Ovary (tissue), 9 donors: ENCODE data around the gene CENPE. TPM values are rescaled to one million over a fixed set of nuclear protein-coding genes. Genes with fewer than 3 reads are reported as not detected.
"Not testable (repeated sequence)": the region's sequence is repeated elsewhere in the genome, so short reads cannot be mapped to it uniquely, and the experiment has no call there.

ENCODE experiments used
- DNase-seq, 5 donors: peaks; one replicate each; pipeline ENCODE4 v3.0.0-alpha.2; 2019 to 2020
- H3K27ac ChIP-seq, 2 donors: fragments of 200-600 bp; one replicate each; pipeline versions ENCODE4 v1.5.1 to v1.8.0; 2019 to 2022
- H3K27me3 ChIP-seq: fragments of 200-600 bp; one replicate; pipeline ENCODE4 v1.8.0; 2022
- H3K36me3 ChIP-seq: fragments of 200-600 bp; sonication (generic); one replicate; pipeline ENCODE4 v1.5.1; 2019
- H3K4me1 ChIP-seq: one replicate; pipeline ENCODE4 v1.8.1; 2013; ENCODE audit warnings: mild to moderate bottlenecking, moderate library complexity; ENCODE audit not compliant: insufficient read depth
- H3K4me3 ChIP-seq: fragments of 200-600 bp; sonication (generic); one replicate; pipeline ENCODE4 v1.5.1; 2017
- H3K9me3 ChIP-seq, 2 donors: fragments of 200-600 bp in 1 of 2; sonication (generic) in 1 of 2; one replicate each; pipeline versions ENCODE4 v1.5.1 to v1.8.1; 2013 to 2019; ENCODE audit warnings: mild to moderate bottlenecking in 1 of 2, moderate library complexity in 1 of 2
- EP300 ChIP-seq: sonication (generic); formaldehyde crosslinking; IDR thresholded peaks from one replicate; pipeline ENCODE4 v1.6.1; 2017; ENCODE audit warnings: antibody characterized with exemption
- POLR2A ChIP-seq: fragments of 450-650 bp; IDR thresholded peaks from one replicate; pipeline ENCODE4 v1.6.1; 2017; ENCODE audit warnings: antibody characterized with exemption, mild to moderate bottlenecking, moderate library complexity
- WGBS, 3 donors: extraction: QIAGEN DNeasy Blood & Tissue Kit in 1 of 3; methylation state at CpG; one replicate each; pipeline versions ENCODE4 v1.1.5 to v1.1.7; 2013 to 2017; 5-methylcytosine and 5-hydroxymethylcytosine counted together
- intact Hi-C, 4 donors: fragments of 100-400 bp; cut with DNase I; formaldehyde crosslinking; loops; one replicate each; pipeline versions ENCODE4 v1.11.0 to v1.15.1; 2022 to 2023
- polyA plus RNA-seq, 2 donors: library from polyadenylated mRNA; stranded (reverse); fragments of 200-250 nt in 1 of 2; fragments of 350-450 nt in 1 of 2; fragmentation: Illumina TruSeq in 1 of 2; extraction: RNeasy Lipid Tissue Mini Kit (QIAGEN cat#74804) in 1 of 2; gene quantifications; one replicate each; pipeline ENCODE4 v1.2.3, GENCODE V29; 2013 to 2014
- total RNA-seq, 7 donors: library from RNA; depleted of rRNA in 2 of 7; stranded (reverse); fragments of >200 nt in 2 of 7; fragmentation: NEBNext Ultra II Directional in 3 of 7; extraction: Animal tissue kit (Norgen Biotek cat#: 25700) in 3 of 7; gene quantifications; one replicate each; pipeline versions ENCODE4 v1.1.0 to v1.2.4, GENCODE V29; 2016 to 2023
- TF ChIP-seq, protein P1 (sequence below), 3 donors: fragments of 450-650 bp in 2 of 3; fragments of 200-600 bp in 1 of 3; IDR thresholded peaks; one replicate each; pipeline versions ENCODE4 v1.5.1 to v1.8.0; 2016 to 2022; ENCODE audit warnings: antibody characterized with exemption in 3 of 3, mild to moderate bottlenecking in 1 of 3
- donor health status: DM: no; HTN: no; CAD: no; lungs with moderate emphysema.
- donor health status: DM: no; HTN: no; CAD: no.
- donor health status: Bipolar disorder and iron deficiency.
- donor health status: DM: yes; HTN: yes; CAD: no.
- donor health status: DM: no; HTN: no; CAD: no.
- donor health status: DM: yes; HTN: yes; CAD: no.

The CENPE gene
- total and polyA plus RNA-seq, 9 donors, result 0.23 to 2.5 (median 0.60) TPM

DNA sequence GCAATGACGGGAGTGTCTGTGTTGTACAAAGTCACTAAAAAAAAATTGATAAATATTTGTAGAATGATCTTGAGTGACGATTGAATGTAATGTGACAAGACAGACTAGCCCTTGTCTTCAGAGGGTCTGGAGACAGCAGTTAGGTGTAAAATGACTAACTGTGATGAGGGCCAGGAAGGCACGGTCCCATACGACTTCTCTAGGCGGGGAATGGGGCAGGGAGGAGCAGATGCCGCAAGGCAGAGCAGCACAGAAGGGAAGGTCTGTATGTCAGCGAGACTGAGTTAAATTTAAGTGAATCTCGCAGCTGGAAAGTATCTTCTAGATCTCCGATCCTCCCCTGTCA is 405 bp downstream of the CENPE start:
- Histone ChIP-seq H3K9me3 (no peaks in the 10 kb centered on the region), H3K36me3 (no peaks in the 10 kb centered on the region), H3K4me3 (peak overlapping the region; percentile 57), H3K27me3 (no peaks in the 10 kb centered on the region), H3K27ac (no peak overlapping the region), H3K4me1 (no peaks in the 10 kb centered on the region)
- no peak for DNase-seq
- WGBS, 3 donors, result 1% methylated on average over 9 of the region's 9 CpGs
- intact Hi-C loops, result no loop called here
- no peak for TF ChIP-seq POLR2A
- TF ChIP-seq, protein P1, sequence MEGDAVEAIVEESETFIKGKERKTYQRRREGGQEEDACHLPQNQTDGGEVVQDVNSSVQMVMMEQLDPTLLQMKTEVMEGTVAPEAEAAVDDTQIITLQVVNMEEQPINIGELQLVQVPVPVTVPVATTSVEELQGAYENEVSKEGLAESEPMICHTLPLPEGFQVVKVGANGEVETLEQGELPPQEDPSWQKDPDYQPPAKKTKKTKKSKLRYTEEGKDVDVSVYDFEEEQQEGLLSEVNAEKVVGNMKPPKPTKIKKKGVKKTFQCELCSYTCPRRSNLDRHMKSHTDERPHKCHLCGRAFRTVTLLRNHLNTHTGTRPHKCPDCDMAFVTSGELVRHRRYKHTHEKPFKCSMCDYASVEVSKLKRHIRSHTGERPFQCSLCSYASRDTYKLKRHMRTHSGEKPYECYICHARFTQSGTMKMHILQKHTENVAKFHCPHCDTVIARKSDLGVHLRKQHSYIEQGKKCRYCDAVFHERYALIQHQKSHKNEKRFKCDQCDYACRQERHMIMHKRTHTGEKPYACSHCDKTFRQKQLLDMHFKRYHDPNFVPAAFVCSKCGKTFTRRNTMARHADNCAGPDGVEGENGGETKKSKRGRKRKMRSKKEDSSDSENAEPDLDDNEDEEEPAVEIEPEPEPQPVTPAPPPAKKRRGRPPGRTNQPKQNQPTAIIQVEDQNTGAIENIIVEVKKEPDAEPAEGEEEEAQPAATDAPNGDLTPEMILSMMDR (IDR thresholded peaks at IDR 0.05), result no peak

DNA sequence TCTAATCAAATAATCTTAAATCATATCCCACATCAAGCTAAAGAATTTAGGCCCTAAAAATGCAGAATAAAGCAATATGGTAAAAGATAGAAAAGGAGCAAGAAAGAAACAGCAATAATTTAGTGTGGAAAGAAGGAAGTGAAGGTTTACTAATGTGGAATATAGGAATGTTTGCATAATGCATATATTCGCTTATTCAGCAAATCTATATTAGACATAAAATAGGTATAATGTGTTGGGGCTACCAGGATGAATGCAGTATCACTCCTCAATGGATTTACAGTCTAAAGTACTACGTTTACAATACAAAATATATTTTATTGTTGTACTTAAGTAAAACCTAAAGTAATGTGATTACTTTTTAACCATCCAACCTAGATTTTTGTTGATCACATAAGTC is 4.7 kb downstream of the CENPE start:
- no peak overlapping the region for H3K4me3 ChIP-seq
- WGBS, 3 donors, result 92 to 93% (median 92%) methylated on average over 2 of the region's 2 CpGs
- intact Hi-C loops, result no loop called here
- H3K9me3 ChIP-seq, result no peaks in the 10 kb centered on the region
- H3K27ac ChIP-seq, result no peak overlapping the region
- TF ChIP-seq EP300 (no peak), POLR2A (no peak)
- TF ChIP-seq, protein P1 (IDR thresholded peaks at IDR 0.05), result no peak
- no peaks in the 10 kb centered on the region for H3K4me1 ChIP-seq
- no peak for DNase-seq
- no peaks in the 10 kb centered on the region for H3K27me3 ChIP-seq
- H3K36me3 ChIP-seq, result no peaks in the 10 kb centered on the region

DNA sequence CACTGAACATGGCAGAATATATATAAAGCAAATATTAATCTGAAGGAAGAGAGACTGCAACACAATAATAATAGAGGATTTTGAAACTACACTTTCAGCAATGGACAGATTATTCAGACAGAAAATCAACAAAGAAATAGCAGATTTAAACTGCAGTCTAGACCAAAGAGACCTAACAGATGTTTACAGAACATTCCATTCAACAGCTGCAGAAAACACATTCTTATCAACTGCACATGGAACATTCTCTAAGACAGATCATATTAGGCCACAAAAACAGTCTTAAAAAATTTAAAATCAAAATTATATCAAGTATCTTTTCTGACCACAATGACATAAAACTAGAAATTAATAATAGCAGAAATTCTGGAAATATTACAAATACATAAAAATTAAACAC is 27.1 kb downstream of the CENPE start:
- intact Hi-C loops, result no loop called here
- Histone ChIP-seq H3K27me3 (no peaks in the 10 kb centered on the region), H3K9me3 (no peaks in the 10 kb centered on the region), H3K27ac (no peak overlapping the region), H3K36me3 (no peaks in the 10 kb centered on the region), H3K4me3 (no peak overlapping the region), H3K4me1 (no peaks in the 10 kb centered on the region)
- no peak for DNase-seq
- no peak for TF ChIP-seq POLR2A
- TF ChIP-seq EP300, result no peak
- TF ChIP-seq, protein P1 (IDR thresholded peaks at IDR 0.05), result no peak

- intact Hi-C loops, H3K27ac ChIP-seq, H3K27me3 ChIP-seq, H3K4me1 ChIP-seq, H3K9me3 ChIP-seq, H3K36me3 ChIP-seq, H3K4me3 ChIP-seq, DNase-seq: not testable (repeated sequence)
- WGBS, 3 donors, result 95 to 97% (median 97%) methylated on average over 2 of the region's 2 CpGs
Measured at GRCh38 chr4:103169750-103170149, 28.4 kb downstream of the CENPE start.

DNA sequence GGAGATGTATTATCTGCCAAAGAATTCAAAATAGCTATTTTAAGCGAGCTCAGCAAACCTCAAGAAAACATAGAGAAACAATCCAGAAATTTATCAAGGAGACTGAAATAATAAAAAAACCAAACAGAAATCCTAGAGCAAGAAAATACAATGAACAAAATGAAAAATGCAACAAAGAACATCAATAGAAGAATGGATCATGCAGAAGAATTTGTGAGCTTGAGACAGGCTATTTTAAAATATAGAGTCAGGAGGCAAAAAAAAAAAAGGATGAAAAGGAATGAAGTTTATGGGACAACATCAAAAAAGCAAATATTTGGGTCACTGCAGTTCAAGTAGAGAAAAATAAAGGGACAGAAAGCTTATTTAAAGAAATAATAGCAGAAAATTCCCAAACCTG is 29.1 kb downstream of the CENPE start:
- Histone ChIP-seq H3K4me1 (no peaks in the 10 kb centered on the region), H3K27me3 (no peaks in the 10 kb centered on the region), H3K4me3 (no peak overlapping the region), H3K9me3 (no peaks in the 10 kb centered on the region), H3K27ac (no peak overlapping the region), H3K36me3 (no peaks in the 10 kb centered on the region)
- TF ChIP-seq POLR2A, result no peak
- no peak for TF ChIP-seq EP300
- TF ChIP-seq, protein P1 (IDR thresholded peaks at IDR 0.05), result no peak
- no peak for DNase-seq
- 99 to 100% (median 100%) methylated on average over 1 of the region's 1 CpG for WGBS, 3 donors
- intact Hi-C loops, result no loop called here
